Type B pancreatic cell (in vitro differentiated cells): ENCODE measurements around the gene KLHL22. TPM values are rescaled to one million over a fixed set of nuclear protein-coding genes. Genes with fewer than 3 reads are reported as not detected.

Experiments
- DNase-seq: peaks from one replicate; pipeline ENCODE4 v3.0.0; 2021; ENCODE audit warnings: mixed read lengths; ENCODE audit not compliant: unreplicated experiment; ENCODE audit errors: extremely low spot score
- H3K27ac Mint-ChIP-seq: 2 replicates; pipeline ENCODE4 v1.8.0; 2021; ENCODE audit warnings: mild to moderate bottlenecking, mixed read lengths
- H3K27me3 Mint-ChIP-seq: 2 replicates; pipeline ENCODE4 v1.8.0; 2021; ENCODE audit warnings: mixed read lengths
- H3K36me3 Mint-ChIP-seq: 2 replicates; pipeline ENCODE4 v1.8.0; 2021; ENCODE audit warnings: mixed read lengths
- H3K4me1 Mint-ChIP-seq: one replicate; pipeline ENCODE4 v1.8.0; 2021; ENCODE audit warnings: mixed read lengths; ENCODE audit not compliant: unreplicated experiment
- H3K4me3 Mint-ChIP-seq: 2 replicates; pipeline ENCODE4 v1.8.0; 2021; ENCODE audit warnings: mild to moderate bottlenecking, mixed read lengths
- H3K9me3 Mint-ChIP-seq: 2 replicates; pipeline ENCODE4 v1.8.0; 2021; ENCODE audit warnings: mixed read lengths
- CTCF ChIP-seq: fragments of 200-600 bp; sonication (generic); conservative IDR thresholded peaks from 2 replicates; pipeline ENCODE4 v1.5.0; 2021; ENCODE audit warnings: antibody characterized with exemption, mild to moderate bottlenecking
- total RNA-seq: library from RNA; stranded (reverse); gene quantifications from 2 replicates; pipeline ENCODE4 v1.2.1, GENCODE V29; 2021; ENCODE audit warnings: low replicate concordance

Gene KLHL22
- total RNA-seq, 1 donor from 2014 or later: 38.8 TPM

GRCh38 chr22:20396639-20397038 is 99.0 kb downstream of the KLHL22 start:
- Mint-ChIP-seq H3K4me3 (peak overlapping the region; percentile 94), H3K27ac (no peak overlapping the region), H3K27me3 (no peaks in the 10 kb centered on the region), H3K9me3 (no peaks in the 10 kb centered on the region), H3K4me1 (peaks cover 33% of the 10 kb centered on the region), H3K36me3 (peaks cover 4% of the 10 kb centered on the region)
- DNase-seq: no peak
- TF ChIP-seq CTCF: no peak

- Mint-ChIP-seq H3K9me3 (no peaks in the 10 kb centered on the region), H3K27ac (no peak overlapping the region), H3K27me3 (no peaks in the 10 kb centered on the region), H3K4me1 (peaks cover 33% of the 10 kb centered on the region), H3K4me3 (peak overlapping the region; percentile 94), H3K36me3 (peaks cover 4% of the 10 kb centered on the region)
- TF ChIP-seq CTCF: no peak
- no peak for DNase-seq
Observed at GRCh38 chr22:20395907-20396287, 99.7 kb downstream of the KLHL22 start.

GRCh38 chr22:20395181-20395906 is 100.3 kb downstream of the KLHL22 start:
- Mint-ChIP-seq H3K27ac (peak overlapping the region; percentile 79), H3K4me3 (peak overlapping the region; percentile 94), H3K27me3 (no peaks in the 10 kb centered on the region), H3K4me1 (peaks cover 33% of the 10 kb centered on the region), H3K36me3 (peaks cover 4% of the 10 kb centered on the region), H3K9me3 (no peaks in the 10 kb centered on the region)
- DNase-seq: no peak
- TF ChIP-seq CTCF: no peak

- Mint-ChIP-seq H3K9me3 (no peaks in the 10 kb centered on the region), H3K4me3 (peak within 1 kb of the TSS; percentile 94)
Observed at GRCh38 chr22:20393705-20394476, 101.7 kb downstream of the KLHL22 start, which contains the start of gene ZNF74. ZNF74 (plus strand) TSS chr22:20394151; CDS start chr22:20394629, 478 bp downstream.

More at GRCh38 chr22:20393705-20394476, 101.7 kb downstream of the KLHL22 start, which contains the start of gene ZNF74:
- H3K4me1 Mint-ChIP-seq: peaks cover 33% of the 10 kb centered on the region
- H3K27ac Mint-ChIP-seq: peak within 1 kb of the TSS; percentile 94
- no peaks in the 10 kb centered on the region for H3K36me3 Mint-ChIP-seq
- peak; percentile 89 for DNase-seq
- TF ChIP-seq CTCF: no peak
- H3K27me3 Mint-ChIP-seq: no peaks in the 10 kb centered on the region
